Caco-2 (cell line): ENCODE data around the gene DERA. TPM values are rescaled to one million over a fixed set of nuclear protein-coding genes. Genes with fewer than 3 reads are reported as not detected.

ENCODE experiments used
- BruUV-seq: library from RNA; stranded (reverse); fragments of 400-500 nt; replicated peaks from 2 replicates; lab custom pipeline; 2021; lab: Mats Ljungman, UMichigan
- CTCF ChIA-PET: fragments of 300-600 bp; sonication (Branson Sonifier 250); formaldehyde crosslinking; loops from one replicate; lab custom pipeline; 2022; ENCODE audit warnings: antibody characterized with exemption; lab: Charles Lee
- POLR2A ChIA-PET: fragments of 300-600 bp; sonication (Branson Sonifier 250); formaldehyde crosslinking; loops from one replicate; lab custom pipeline; 2022; ENCODE audit warnings: antibody characterized with exemption; lab: Charles Lee
- DNase-seq, 2 experiments: peaks; one replicate each; pipeline versions ENCODE4 v3.0.0 to v3.0.0-alpha.2; 2020 to 2022
- H3K27me3 ChIP-seq: replicated peaks from 2 replicates; pipeline ENCODE4 v1.6.0; 2011; ENCODE audit warnings: low read length; ENCODE audit not compliant: control insufficient read depth, insufficient read depth
- H3K36me3 ChIP-seq: 2 replicates; pipeline ENCODE4 v1.5.1; 2011; ENCODE audit warnings: low read length; ENCODE audit not compliant: control insufficient read depth, insufficient read depth
- H3K4me1 ChIP-seq: fragments of 250-450 bp; sonication (Bioruptor Pico); 2 replicates; pipeline ENCODE4 v1.5.1; 2020; ENCODE audit warnings: mild to moderate bottlenecking
- H3K4me3 ChIP-seq: 2 replicates; pipeline ENCODE4 v1.5.1; 2011; ENCODE audit warnings: low read depth, mild to moderate bottlenecking, control low read depth, low read length
- H3K9me3 ChIP-seq: fragments of 250-450 bp; sonication (Bioruptor Pico); 2 replicates; pipeline ENCODE4 v1.5.1; 2020; ENCODE audit warnings: mild to moderate bottlenecking, moderate library complexity
- H3K27ac Mint-ChIP-seq: one replicate; pipeline ENCODE4 v1.8.0; 2022; ENCODE audit warnings: mixed read lengths; ENCODE audit not compliant: unreplicated experiment
- H3K27me3 Mint-ChIP-seq: one replicate; pipeline ENCODE4 v1.8.0; 2022; ENCODE audit warnings: mixed read lengths; ENCODE audit not compliant: insufficient read depth, unreplicated experiment
- H3K36me3 Mint-ChIP-seq: one replicate; pipeline ENCODE4 v1.8.0; 2022; ENCODE audit warnings: mild to moderate bottlenecking, mixed read lengths; ENCODE audit not compliant: insufficient read depth, unreplicated experiment
- H3K4me1 Mint-ChIP-seq: one replicate; pipeline ENCODE4 v1.8.0; 2022; ENCODE audit warnings: low read depth, mixed read lengths; ENCODE audit not compliant: unreplicated experiment
- H3K4me3 Mint-ChIP-seq: one replicate; pipeline ENCODE4 v1.8.0; 2022; ENCODE audit warnings: mild to moderate bottlenecking, moderate library complexity, mixed read lengths; ENCODE audit not compliant: unreplicated experiment
- H3K9me3 Mint-ChIP-seq: one replicate; pipeline ENCODE4 v1.8.0; 2022; ENCODE audit warnings: mixed read lengths; ENCODE audit not compliant: unreplicated experiment
- intact Hi-C: fragments of 100-400 bp; cut with micrococcal nuclease; formaldehyde crosslinking; loops from one replicate; pipeline ENCODE4 v1.10.0; 2022; ENCODE audit not compliant: unreplicated experiment
- total RNA-seq: library from RNA; stranded (reverse); gene quantifications from 2 replicates; pipeline ENCODE4 v1.2.3, GENCODE V29; 2022
- TF ChIP-seq, protein P1 (sequence below), 2 experiments: fragments of 200-600 bp in 1 of 2; IDR thresholded peaks; 1 replicate in 1 of 2; 2 replicates in 1 of 2; pipeline versions ENCODE4 v1.5.1 to v1.8.0; 2011 to 2022; ENCODE audit warnings: antibody characterized with exemption in 1 of 2, control low read depth in 1 of 2, inconsistent platforms in 1 of 2, low read depth in 1 of 2, low read length in 1 of 2, mild to moderate bottlenecking in 1 of 2, moderate library complexity in 1 of 2; ENCODE audit not compliant: insufficient read depth in 1 of 2, severe bottlenecking in 1 of 2, unreplicated experiment in 1 of 2

DERA gene
- total RNA-seq, 1 experiment from 2014 or later: 86.4 TPM

DNA sequence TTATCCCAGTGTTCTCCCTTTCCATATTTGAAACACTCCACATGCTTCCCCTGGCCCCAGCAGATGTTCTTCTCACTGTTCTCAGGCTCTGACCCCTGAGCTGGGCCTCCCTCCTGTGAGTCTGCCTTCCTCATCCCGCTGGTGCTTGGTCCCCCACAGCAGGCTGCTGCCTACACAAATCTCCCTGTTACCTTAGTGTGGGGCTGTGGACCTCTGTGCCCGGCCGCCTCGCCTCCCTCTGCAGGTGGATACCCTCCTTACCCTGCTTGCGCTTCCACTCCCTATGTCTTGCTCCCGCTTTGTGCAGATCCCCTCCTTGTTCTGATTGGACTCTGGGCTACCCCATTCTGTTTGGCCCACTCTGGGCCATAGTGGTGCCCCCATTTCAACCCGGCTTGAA, 6.9 kb downstream of the DERA start:
- TF ChIP-seq, protein P1, sequence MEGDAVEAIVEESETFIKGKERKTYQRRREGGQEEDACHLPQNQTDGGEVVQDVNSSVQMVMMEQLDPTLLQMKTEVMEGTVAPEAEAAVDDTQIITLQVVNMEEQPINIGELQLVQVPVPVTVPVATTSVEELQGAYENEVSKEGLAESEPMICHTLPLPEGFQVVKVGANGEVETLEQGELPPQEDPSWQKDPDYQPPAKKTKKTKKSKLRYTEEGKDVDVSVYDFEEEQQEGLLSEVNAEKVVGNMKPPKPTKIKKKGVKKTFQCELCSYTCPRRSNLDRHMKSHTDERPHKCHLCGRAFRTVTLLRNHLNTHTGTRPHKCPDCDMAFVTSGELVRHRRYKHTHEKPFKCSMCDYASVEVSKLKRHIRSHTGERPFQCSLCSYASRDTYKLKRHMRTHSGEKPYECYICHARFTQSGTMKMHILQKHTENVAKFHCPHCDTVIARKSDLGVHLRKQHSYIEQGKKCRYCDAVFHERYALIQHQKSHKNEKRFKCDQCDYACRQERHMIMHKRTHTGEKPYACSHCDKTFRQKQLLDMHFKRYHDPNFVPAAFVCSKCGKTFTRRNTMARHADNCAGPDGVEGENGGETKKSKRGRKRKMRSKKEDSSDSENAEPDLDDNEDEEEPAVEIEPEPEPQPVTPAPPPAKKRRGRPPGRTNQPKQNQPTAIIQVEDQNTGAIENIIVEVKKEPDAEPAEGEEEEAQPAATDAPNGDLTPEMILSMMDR (IDR thresholded peaks at IDR 0.05; ENCODE audit: insufficient read depth in 1 of 2, low read depth in 1 of 2, low read length in 1 of 2, severe bottlenecking in 1 of 2, unreplicated experiment in 1 of 2): no peak
- H3K4me3 Mint-ChIP-seq: no peak overlapping the region
- DNase-seq: no peak
- H3K4me1 Mint-ChIP-seq: peaks cover 21% of the 10 kb centered on the region
- peaks cover 8% of the 10 kb centered on the region for H3K4me1 ChIP-seq
- POLR2A ChIA-PET: no interaction called here
- peaks cover 18% of the 10 kb centered on the region for H3K36me3 Mint-ChIP-seq
- H3K36me3 ChIP-seq: no peaks in the 10 kb centered on the region
- H3K4me3 ChIP-seq: no peak overlapping the region
- no peak overlapping the region for H3K27ac Mint-ChIP-seq
- H3K27me3 Mint-ChIP-seq: no peaks in the 10 kb centered on the region
- BruUV-seq: no TSS peak
- H3K27me3 ChIP-seq: no peaks in the 10 kb centered on the region
- intact Hi-C loops: loop anchor here (10.0 kb wide), 1 partner anchor 427 kb away; the partner anchor contains the start of gene MGST1
- H3K9me3 ChIP-seq: no peaks in the 10 kb centered on the region
- no peaks in the 10 kb centered on the region for H3K9me3 Mint-ChIP-seq
- CTCF ChIA-PET: no interaction called here

DNA sequence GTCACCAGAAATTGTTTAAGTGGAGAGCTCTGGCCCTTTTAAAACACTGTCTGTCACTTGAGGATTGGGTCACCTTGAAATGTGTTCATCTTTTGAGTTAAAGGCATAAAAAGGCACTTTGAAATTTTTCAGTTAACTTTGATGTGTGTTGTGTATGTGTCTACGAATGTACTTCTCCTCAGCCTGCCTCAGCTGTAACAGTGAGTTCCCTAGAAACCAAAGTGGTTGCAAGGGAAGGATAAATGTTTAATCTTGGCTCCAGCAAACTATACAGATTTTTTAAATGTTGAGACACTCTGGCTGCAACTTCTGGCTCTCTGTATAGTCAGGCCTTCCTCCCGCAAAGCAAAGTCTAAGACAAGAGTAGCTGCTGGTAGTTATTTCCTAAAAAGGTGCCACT, 8.3 kb downstream of the DERA start:
- peaks cover 17% of the 10 kb centered on the region for H3K36me3 Mint-ChIP-seq
- no peak overlapping the region for H3K27ac Mint-ChIP-seq

DNA sequence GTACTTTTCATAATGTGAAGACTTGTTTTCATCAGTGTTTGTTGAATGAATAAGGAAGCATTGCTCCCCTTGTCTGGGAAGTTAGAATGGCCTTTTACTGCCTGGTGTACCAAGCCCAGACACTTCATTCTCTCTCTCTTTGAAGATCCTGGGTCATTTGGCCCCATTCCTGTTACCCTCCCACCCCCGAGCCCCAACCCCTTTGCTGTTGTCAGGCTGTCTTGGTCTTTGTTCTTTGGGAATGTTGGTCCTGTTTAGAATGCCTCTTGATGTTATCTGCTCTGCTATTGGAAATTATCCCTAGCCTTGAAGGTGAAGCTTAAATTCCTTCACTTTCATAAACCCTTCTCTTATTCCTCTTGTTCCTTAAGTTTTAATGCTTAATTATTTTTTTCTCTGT, 13.8 kb downstream of the DERA start:
- POLR2A ChIA-PET: interaction anchor here (1.1 kb wide), 1 partner anchor 14 kb away, joined by 3 read pairs; the partner anchor contains the start of gene DERA
- Mint-ChIP-seq H3K27me3 (no peaks in the 10 kb centered on the region), H3K4me3 (no peak overlapping the region), H3K9me3 (no peaks in the 10 kb centered on the region), H3K27ac (peak overlapping the region; percentile 29), H3K4me1 (peaks cover 26% of the 10 kb centered on the region), H3K36me3 (peaks cover 10% of the 10 kb centered on the region)
- Histone ChIP-seq H3K27me3 (no peaks in the 10 kb centered on the region), H3K36me3 (no peaks in the 10 kb centered on the region), H3K4me1 (peaks cover 8% of the 10 kb centered on the region; the same call in 1 of the 2 replicates), H3K4me3 (no peak overlapping the region), H3K9me3 (no peaks in the 10 kb centered on the region)
- CTCF ChIA-PET: no interaction called here
- BruUV-seq: no TSS peak
- TF ChIP-seq, protein P1 (IDR thresholded peaks at IDR 0.05; ENCODE audit: insufficient read depth in 1 of 2, low read depth in 1 of 2, low read length in 1 of 2, severe bottlenecking in 1 of 2, unreplicated experiment in 1 of 2): no peak
- intact Hi-C loops: no loop called here
- no peak for DNase-seq

More for the DNA sequence above, 8.3 kb downstream of the DERA start:
- TF ChIP-seq, protein P1 (IDR thresholded peaks at IDR 0.05; ENCODE audit: insufficient read depth in 1 of 2, low read depth in 1 of 2, low read length in 1 of 2, severe bottlenecking in 1 of 2, unreplicated experiment in 1 of 2): no peak
- H3K9me3 ChIP-seq: no peaks in the 10 kb centered on the region
- peaks cover 9% of the 10 kb centered on the region for H3K4me1 ChIP-seq
- intact Hi-C loops: loop anchor here (10.0 kb wide), 1 partner anchor 425 kb away; the partner anchor contains the start of gene MGST1
- Mint-ChIP-seq H3K4me1 (peaks cover 21% of the 10 kb centered on the region), H3K27me3 (no peaks in the 10 kb centered on the region), H3K9me3 (no peaks in the 10 kb centered on the region), H3K4me3 (no peak overlapping the region)
- BruUV-seq: no TSS peak
- no peaks in the 10 kb centered on the region for H3K36me3 ChIP-seq
- H3K27me3 ChIP-seq: no peaks in the 10 kb centered on the region
- ChIA-PET POLR2A (no interaction called here), CTCF (no interaction called here)
- no peak overlapping the region for H3K4me3 ChIP-seq
- DNase-seq: no peak
